ENCODE measurements around the gene TSPAN18. TPM values are rescaled to one million over a fixed set of nuclear protein-coding genes. Genes with fewer than 3 reads are reported as not detected.

The TSPAN18 gene
- total and polyA plus RNA-seq, 9 donors, result 2.1 to 35.3 (median 14.4) TPM

DNA sequence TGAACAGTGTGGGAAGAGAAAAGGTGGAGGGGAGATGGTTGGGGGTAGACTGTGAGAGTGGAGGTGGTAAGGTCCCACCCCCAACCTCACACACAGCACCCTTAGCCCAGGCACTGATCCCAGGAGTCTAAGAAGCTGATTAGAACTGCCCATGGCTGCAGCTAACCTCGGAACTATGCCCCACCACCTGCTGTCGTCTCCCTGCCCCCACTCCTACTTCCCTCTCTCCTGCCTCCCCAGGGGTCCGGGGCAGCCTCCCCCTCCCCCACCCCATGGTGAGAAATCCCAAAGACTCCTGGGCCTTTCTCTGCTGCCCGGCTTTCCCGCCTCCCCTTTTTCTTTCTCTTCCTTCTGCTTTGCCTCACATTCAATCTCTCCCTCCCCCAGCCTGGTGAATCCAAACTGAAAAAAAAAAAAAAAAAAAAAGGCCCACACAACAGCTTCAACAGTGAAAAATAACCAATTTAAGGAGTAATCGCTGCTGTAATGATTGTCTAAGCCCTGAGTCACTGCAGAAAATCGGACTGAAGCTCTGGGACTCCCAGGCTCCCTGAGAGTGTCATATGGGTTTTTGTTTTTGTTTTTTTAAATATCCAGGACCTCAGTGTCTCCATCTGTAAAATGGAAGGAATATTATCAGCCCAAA, 233.6 kb downstream of the TSPAN18 start:
- no peaks in the 10 kb centered on the region for H3K4me1 ChIP-seq (ENCODE audit: insufficient read depth)
- H3K4me3 ChIP-seq, result no peak overlapping the region
- intact Hi-C loops (cut with DNase I), result no loop called here
- no peaks in the 10 kb centered on the region for H3K27me3 ChIP-seq
- H3K27ac ChIP-seq, result no peak overlapping the region
- TF ChIP-seq, protein P1, sequence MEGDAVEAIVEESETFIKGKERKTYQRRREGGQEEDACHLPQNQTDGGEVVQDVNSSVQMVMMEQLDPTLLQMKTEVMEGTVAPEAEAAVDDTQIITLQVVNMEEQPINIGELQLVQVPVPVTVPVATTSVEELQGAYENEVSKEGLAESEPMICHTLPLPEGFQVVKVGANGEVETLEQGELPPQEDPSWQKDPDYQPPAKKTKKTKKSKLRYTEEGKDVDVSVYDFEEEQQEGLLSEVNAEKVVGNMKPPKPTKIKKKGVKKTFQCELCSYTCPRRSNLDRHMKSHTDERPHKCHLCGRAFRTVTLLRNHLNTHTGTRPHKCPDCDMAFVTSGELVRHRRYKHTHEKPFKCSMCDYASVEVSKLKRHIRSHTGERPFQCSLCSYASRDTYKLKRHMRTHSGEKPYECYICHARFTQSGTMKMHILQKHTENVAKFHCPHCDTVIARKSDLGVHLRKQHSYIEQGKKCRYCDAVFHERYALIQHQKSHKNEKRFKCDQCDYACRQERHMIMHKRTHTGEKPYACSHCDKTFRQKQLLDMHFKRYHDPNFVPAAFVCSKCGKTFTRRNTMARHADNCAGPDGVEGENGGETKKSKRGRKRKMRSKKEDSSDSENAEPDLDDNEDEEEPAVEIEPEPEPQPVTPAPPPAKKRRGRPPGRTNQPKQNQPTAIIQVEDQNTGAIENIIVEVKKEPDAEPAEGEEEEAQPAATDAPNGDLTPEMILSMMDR (IDR thresholded peaks at IDR 0.05), result no peak
- TF ChIP-seq EP300 (IDR thresholded peaks at IDR 0.05), result no peak
- no peaks in the 10 kb centered on the region for H3K9me3 ChIP-seq
- no peaks in the 10 kb centered on the region for H3K36me3 ChIP-seq
- no peak for DNase-seq
- WGBS, 3 donors, result 22 to 31% (median 24%) methylated on average over 7 of the region's 7 CpGs

DNA sequence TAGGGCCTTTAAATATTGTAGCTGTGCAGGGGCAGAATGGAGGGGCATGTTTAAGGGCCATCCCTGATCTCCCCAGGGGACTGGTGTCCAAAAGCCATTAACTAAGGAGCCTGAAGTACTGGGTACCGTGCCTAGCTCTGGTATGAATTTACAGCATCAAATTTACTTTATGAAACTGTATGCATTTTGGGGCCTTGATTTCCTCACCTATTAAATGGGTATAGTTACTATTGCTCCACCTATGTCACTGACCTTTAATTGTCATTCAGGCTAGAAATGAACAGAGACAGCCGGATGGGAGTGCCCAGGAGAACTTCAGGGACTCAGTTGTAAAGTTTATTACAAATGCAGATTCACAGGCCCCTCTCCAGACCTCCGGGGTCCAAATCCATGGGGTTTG, 235.7 kb downstream of the TSPAN18 start:
- 84 to 93% (median 88%) methylated on average over 3 of the region's 3 CpGs for WGBS, 3 donors
- DNase-seq, result no peak
- Histone ChIP-seq H3K4me1 (ENCODE audit: insufficient read depth) (no peaks in the 10 kb centered on the region), H3K36me3 (no peaks in the 10 kb centered on the region), H3K27ac (no peak overlapping the region), H3K4me3 (no peak overlapping the region), H3K9me3 (no peaks in the 10 kb centered on the region), H3K27me3 (no peaks in the 10 kb centered on the region)
- intact Hi-C loops (cut with DNase I), result no loop called here
- TF ChIP-seq POLR2A (IDR thresholded peaks at IDR 0.05) (no peak), EP300 (IDR thresholded peaks at IDR 0.05) (no peak)
- TF ChIP-seq, protein P1 (IDR thresholded peaks at IDR 0.05), result no peak

DNA sequence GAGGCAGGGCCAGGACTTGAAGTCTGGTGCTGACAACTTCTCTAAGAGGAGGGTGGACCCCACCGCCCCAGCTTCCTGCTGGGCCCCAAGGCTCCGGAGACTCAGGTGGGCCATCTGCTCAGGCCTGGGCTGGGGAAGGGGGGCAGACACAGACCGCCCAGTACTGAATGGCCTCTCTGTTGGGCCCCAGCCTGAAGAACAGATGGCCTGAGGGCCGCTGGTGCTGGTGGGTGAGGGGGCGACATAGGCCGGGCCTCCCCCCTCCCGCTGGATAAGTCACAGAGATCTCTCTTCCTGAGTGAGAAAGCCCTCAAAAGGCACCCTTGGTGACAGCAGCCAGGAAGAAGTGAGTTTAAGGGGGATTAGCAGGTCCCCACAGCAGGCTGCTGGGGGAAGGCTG, 236.4 kb downstream of the TSPAN18 start:
- TF ChIP-seq EP300 (IDR thresholded peaks at IDR 0.05) (no peak), POLR2A (IDR thresholded peaks at IDR 0.05) (no peak)
- TF ChIP-seq, protein P1 (IDR thresholded peaks at IDR 0.05), result no peak
- H3K9me3 ChIP-seq, result no peaks in the 10 kb centered on the region
- intact Hi-C loops (cut with DNase I), result no loop called here
- DNase-seq, result no peak
- H3K27me3 ChIP-seq, result no peaks in the 10 kb centered on the region
- WGBS, 3 donors, result 82 to 91% (median 86%) methylated on average over 7 of the region's 7 CpGs
- no peaks in the 10 kb centered on the region for H3K4me1 ChIP-seq (ENCODE audit: insufficient read depth)
- H3K27ac ChIP-seq, result no peak overlapping the region
- no peak overlapping the region for H3K4me3 ChIP-seq
- no peaks in the 10 kb centered on the region for H3K36me3 ChIP-seq

DNA sequence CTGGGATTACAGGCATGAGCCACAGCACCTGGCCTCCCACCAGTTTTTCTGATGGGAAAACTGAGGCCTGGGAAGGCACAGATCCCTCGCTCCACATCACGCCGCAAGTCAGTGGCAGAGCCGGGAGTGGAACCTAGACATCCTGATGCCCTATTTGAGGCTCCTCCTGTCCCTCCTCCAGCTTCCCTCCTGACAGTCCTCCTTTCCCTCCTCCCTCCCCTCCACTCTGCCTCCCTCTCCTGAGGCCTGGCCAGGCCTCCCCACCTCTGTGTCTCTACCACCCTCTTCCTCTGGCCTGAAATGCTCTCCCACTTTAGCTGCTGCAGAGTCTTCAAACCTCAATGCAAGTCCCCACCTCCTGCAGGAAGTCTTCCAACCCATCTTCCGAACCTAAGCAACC, 237.2 kb downstream of the TSPAN18 start:
- TF ChIP-seq POLR2A (IDR thresholded peaks at IDR 0.05) (no peak), EP300 (IDR thresholded peaks at IDR 0.05) (no peak)
- TF ChIP-seq, protein P1 (IDR thresholded peaks at IDR 0.05), result no peak
- no peaks in the 10 kb centered on the region for H3K27me3 ChIP-seq
- WGBS, 3 donors, result 84 to 97% (median 96%) methylated on average over 5 of the region's 5 CpGs
- no peaks in the 10 kb centered on the region for H3K4me1 ChIP-seq (ENCODE audit: insufficient read depth)
- no peaks in the 10 kb centered on the region for H3K9me3 ChIP-seq
- intact Hi-C loops (cut with DNase I), result no loop called here
- H3K27ac ChIP-seq, result no peak overlapping the region
- H3K36me3 ChIP-seq, result no peaks in the 10 kb centered on the region
- DNase-seq, result no peak
- no peak overlapping the region for H3K4me3 ChIP-seq

Measured in ovary (tissue), 9 donors.